Neural progenitor cell (in vitro differentiated cells): ENCODE results near the gene SPP1.

Source experiments
- EZH2phosphoT487 ChIP-seq: fragments of 200-600 bp; sonication (generic); IDR thresholded peaks from 2 replicates; pipeline ENCODE4 v1.6.1; 2017; ENCODE audit warnings: antibody characterized with exemption
- TF ChIP-seq, protein P1 (sequence below): fragments of 200-600 bp; sonication (generic); IDR thresholded peaks from 2 replicates; pipeline ENCODE4 v1.5.1; 2017; ENCODE audit warnings: antibody characterized with exemption, mild to moderate bottlenecking

- TF ChIP-seq, protein P1, sequence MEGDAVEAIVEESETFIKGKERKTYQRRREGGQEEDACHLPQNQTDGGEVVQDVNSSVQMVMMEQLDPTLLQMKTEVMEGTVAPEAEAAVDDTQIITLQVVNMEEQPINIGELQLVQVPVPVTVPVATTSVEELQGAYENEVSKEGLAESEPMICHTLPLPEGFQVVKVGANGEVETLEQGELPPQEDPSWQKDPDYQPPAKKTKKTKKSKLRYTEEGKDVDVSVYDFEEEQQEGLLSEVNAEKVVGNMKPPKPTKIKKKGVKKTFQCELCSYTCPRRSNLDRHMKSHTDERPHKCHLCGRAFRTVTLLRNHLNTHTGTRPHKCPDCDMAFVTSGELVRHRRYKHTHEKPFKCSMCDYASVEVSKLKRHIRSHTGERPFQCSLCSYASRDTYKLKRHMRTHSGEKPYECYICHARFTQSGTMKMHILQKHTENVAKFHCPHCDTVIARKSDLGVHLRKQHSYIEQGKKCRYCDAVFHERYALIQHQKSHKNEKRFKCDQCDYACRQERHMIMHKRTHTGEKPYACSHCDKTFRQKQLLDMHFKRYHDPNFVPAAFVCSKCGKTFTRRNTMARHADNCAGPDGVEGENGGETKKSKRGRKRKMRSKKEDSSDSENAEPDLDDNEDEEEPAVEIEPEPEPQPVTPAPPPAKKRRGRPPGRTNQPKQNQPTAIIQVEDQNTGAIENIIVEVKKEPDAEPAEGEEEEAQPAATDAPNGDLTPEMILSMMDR: no peak
- TF ChIP-seq EZH2phosphoT487: no peak
Measured at GRCh38 chr4:88008743-88009171, 33.2 kb downstream of the SPP1 start.
